ENCODE measurements around the gene PNPLA1.
A peak's percentile ranks its signal among the peaks of the same experiment; 100 is the strongest.
"Not testable (repeated sequence)": the region's sequence is repeated elsewhere in the genome, so short reads cannot be mapped to it uniquely, and the experiment has no call there.

Gene PNPLA1

GRCh38 chr6:36336208-36336710 is 66.4 kb downstream of the PNPLA1 start:
- no peak for DNase-seq (ENCODE audit: low read depth)

GRCh38 chr6:36336779-36337241 is 67.0 kb downstream of the PNPLA1 start, which contains the start of gene BNIP5:
BNIP5 (minus strand) TSS chr6:36336888; CDS start chr6:36330690, 6,198 bp downstream.
- no peak for DNase-seq (ENCODE audit: low read depth)

GRCh38 chr6:36337814-36338213 is 68.0 kb downstream of the PNPLA1 start:
- DNase-seq (ENCODE audit: low read depth): no peak

- not testable (repeated sequence) for DNase-seq (ENCODE audit: low read depth)
Observed at GRCh38 chr6:36338223-36338622, 68.4 kb downstream of the PNPLA1 start.

- no peak for DNase-seq (ENCODE audit: low read depth)
Observed at GRCh38 chr6:36339146-36339545, 69.3 kb downstream of the PNPLA1 start.

GRCh38 chr6:36340306-36340617 is 70.4 kb downstream of the PNPLA1 start:
- no peak for DNase-seq (ENCODE audit: low read depth)

GRCh38 chr6:36340618-36341454 is 71.0 kb downstream of the PNPLA1 start:
- DNase-seq (ENCODE audit: low read depth): peak; percentile 49

- DNase-seq (ENCODE audit: low read depth): no peak
Observed at GRCh38 chr6:36343109-36343680, 73.3 kb downstream of the PNPLA1 start.

- no peak for DNase-seq (ENCODE audit: low read depth)
Observed at GRCh38 chr6:36345681-36346466, 76.0 kb downstream of the PNPLA1 start.

- DNase-seq (ENCODE audit: low read depth): no peak
Observed at GRCh38 chr6:36346486-36347273, 76.8 kb downstream of the PNPLA1 start.

GRCh38 chr6:36347621-36348020 is 77.8 kb downstream of the PNPLA1 start:
- no peak for DNase-seq (ENCODE audit: low read depth)

- DNase-seq (ENCODE audit: low read depth): no peak
Observed at GRCh38 chr6:36349240-36349639, 79.4 kb downstream of the PNPLA1 start.

- no peak for DNase-seq (ENCODE audit: low read depth)
Observed at GRCh38 chr6:36350082-36350481, 80.2 kb downstream of the PNPLA1 start.

- DNase-seq (ENCODE audit: low read depth): no peak
Observed at GRCh38 chr6:36350681-36351571, 81.1 kb downstream of the PNPLA1 start.

GRCh38 chr6:36352477-36353157 is 82.8 kb downstream of the PNPLA1 start:
- no peak for DNase-seq (ENCODE audit: low read depth)

GRCh38 chr6:36353411-36353915 is 83.6 kb downstream of the PNPLA1 start:
- no peak for DNase-seq (ENCODE audit: low read depth)

GRCh38 chr6:36355819-36356218 is 86.0 kb downstream of the PNPLA1 start:
- no peak for DNase-seq (ENCODE audit: low read depth)

GRCh38 chr6:36357872-36358225 is 88.0 kb downstream of the PNPLA1 start:
- no peak for DNase-seq (ENCODE audit: low read depth)
